Placental pericyte (primary cell): Measurements from ENCODE around the gene ENTPD8. TPM values are rescaled to one million over a fixed set of nuclear protein-coding genes. Genes with fewer than 3 reads are reported as not detected.

Experiments
- total RNA-seq: library from RNA; depleted of rRNA; stranded (reverse); fragments of >200 nt; gene quantifications from 2 replicates; pipeline ENCODE4 v1.2.3, GENCODE V29; 2012

The ENTPD8 gene, protein sequence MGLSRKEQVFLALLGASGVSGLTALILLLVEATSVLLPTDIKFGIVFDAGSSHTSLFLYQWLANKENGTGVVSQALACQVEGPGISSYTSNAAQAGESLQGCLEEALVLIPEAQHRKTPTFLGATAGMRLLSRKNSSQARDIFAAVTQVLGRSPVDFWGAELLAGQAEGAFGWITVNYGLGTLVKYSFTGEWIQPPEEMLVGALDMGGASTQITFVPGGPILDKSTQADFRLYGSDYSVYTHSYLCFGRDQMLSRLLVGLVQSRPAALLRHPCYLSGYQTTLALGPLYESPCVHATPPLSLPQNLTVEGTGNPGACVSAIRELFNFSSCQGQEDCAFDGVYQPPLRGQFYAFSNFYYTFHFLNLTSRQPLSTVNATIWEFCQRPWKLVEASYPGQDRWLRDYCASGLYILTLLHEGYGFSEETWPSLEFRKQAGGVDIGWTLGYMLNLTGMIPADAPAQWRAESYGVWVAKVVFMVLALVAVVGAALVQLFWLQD
- total RNA-seq, result not detected in 2 replicates

DNA sequence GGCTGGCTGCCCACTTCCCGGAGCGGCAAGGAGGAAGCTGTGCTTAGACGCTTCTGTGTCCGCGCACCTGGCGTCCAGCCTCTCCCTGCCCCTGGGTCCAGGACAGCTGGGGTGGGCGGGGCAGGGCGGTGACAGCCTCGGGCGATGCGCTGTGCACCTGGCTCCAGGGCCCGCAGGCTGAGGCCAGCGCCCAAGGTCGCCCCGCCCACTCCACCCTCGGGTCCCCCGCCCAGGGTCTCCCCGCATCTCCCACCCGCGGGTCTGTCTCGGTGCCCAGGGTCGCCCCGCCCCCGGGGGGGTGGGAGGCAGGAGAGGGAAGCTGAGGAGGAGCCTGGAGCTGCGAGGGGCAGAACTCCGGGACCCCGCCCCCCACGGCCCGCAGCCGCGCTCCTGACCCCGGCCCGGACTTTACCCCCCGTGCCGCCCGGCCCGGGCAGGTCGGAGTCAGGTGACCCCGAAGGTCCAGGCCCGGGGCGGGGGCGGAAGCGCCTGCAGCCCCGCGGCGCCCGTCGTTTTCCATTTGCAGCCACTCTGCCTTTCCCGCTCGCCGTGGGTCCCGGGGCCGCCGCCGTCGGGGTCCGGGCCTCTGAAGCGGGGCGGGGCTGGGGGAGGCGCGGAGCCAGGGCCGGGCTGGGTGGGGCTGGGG lies at the start of gene ENTPD8:
TSS of gene ENTPD8 (minus strand) at position 69 of the 646 bp plus-strand sequence. CDS start 3,072 bp downstream, outside the sequence.

DNA sequence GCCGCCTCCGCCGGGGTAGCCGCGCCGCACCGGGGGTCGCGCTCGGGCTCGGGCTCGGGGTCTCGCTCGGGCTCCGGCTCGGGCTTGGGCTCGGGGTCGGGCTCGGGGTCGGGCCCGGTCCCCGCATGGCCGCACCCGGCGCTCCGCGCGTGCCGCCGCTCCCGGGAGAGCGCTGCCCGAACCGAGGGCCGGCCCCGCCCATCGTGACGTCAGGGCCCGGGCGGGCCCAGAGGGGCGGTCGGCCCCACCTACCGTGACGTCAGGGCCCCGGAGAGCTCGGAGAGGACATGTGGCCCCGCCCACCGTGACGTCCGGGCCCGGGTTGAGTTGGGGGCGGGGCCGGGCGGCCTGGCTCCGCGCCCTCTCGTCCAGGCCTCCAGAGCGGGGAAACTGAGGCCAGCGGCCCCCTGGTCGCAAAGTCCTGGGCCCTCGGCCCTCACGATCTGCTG lies 18.0 kb upstream of the ENTPD8 start, which contains the start of gene NSMF:
TSS of gene NSMF (minus strand) at position 183 of the 449 bp plus-strand sequence. CDS start 232 bp downstream, outside the sequence.

DNA sequence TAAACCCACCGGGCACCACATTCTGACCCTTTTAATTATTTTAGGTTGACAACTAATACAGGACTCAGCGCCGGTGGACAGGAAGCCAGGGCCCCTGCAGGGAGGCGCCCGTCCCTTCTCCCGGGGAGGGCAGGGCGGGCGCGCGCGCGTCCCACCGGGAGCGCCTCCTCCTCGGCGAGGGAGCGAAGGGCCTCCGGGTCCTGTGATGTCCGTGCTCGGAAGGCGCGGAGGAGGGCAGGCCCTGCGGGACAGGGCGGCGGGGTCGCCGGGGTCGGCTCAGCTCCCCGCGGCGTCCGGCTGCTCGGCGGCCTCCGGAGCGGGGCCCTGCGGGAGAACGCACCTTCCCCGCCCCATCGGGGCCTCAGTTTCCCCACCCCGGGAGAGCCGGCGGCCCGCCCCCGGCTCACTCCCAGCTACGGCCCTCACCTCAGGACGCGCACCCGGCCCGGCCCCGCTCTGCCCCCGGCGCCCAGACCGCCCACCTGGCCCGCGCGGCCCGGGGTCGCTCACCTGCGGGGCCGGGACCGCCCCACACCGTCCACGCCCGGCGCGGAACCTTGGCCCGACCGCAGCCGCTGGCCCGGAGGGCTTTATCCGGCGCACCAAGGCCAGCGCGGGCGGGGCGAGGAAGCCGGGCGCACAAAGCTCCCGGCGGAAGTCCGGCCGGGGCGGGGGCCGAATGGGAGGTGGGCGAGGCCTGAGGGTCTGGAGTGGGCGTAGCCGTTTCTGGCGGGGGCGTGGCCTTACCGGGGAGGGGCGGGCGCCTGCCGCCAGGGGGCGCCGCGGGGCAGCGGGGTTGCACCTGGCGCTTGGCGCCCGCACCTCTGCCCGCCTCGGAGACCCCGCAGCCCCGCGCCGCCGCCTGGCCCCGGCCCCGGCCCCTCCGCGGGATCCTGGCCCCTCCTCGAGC lies 18.3 kb downstream of the ENTPD8 start, which contains the start of the genes EXD3 and NOXA1:
TSS of gene EXD3 (minus strand) at position 559 of the 910 bp plus-strand sequence. CDS start 27,805 bp downstream, outside the sequence.
TSS of gene NOXA1 (plus strand) at position 790 of the 910 bp plus-strand sequence. CDS start 137 bp downstream, outside the sequence.

Other genes with a start within 250 kb of the ENTPD8 start
- gene TPRN, start 240.6 kb downstream of the ENTPD8 start, total RNA-seq, result 9.9 and 14.9 TPM in 2 replicates
- gene TMEM203, start 235.7 kb downstream of the ENTPD8 start, total RNA-seq, result 28.9 and 41.4 TPM in 2 replicates
- gene NDOR1, start 235.7 kb downstream of the ENTPD8 start, total RNA-seq, result 10.1 and 15.3 TPM in 2 replicates
- 0.22 and 0.43 TPM in 2 replicates for gene RNF208, start 219.1 kb downstream of the ENTPD8 start, total RNA-seq
- 0.14 and 0.66 TPM in 2 replicates for gene CYSRT1, start 216.2 kb downstream of the ENTPD8 start, total RNA-seq
- not detected in 2 replicates for gene RNF224, start 213.9 kb downstream of the ENTPD8 start, total RNA-seq
- not detected in 2 replicates for gene SLC34A3, start 210.5 kb downstream of the ENTPD8 start, total RNA-seq
- 93.4 and 509 TPM in 2 replicates for gene TUBB4B, start 200.1 kb downstream of the ENTPD8 start, total RNA-seq
- not detected in 2 replicates for gene STPG3, start 190.1 kb downstream of the ENTPD8 start, total RNA-seq
- gene NELFB, start 186.0 kb downstream of the ENTPD8 start, total RNA-seq, result 44.2 and 74.0 TPM in 2 replicates
- gene TOR4A, start 163.6 kb downstream of the ENTPD8 start, total RNA-seq, result 48.1 and 108 TPM in 2 replicates
- 0.43 TPM in 1 of 2 replicates, not detected in the other for gene NRARP, start 139.1 kb downstream of the ENTPD8 start, total RNA-seq
- 5.4 and 8.3 TPM in 2 replicates for gene EXD3, start 18.2 kb downstream of the ENTPD8 start, total RNA-seq
- gene NOXA1, start 18.0 kb downstream of the ENTPD8 start, total RNA-seq, result 0.14 and 0.66 TPM in 2 replicates
- gene NSMF, start 18.0 kb upstream of the ENTPD8 start, total RNA-seq, result 27.1 and 38.3 TPM in 2 replicates
- gene PNPLA7, start 109.0 kb upstream of the ENTPD8 start, total RNA-seq, result 0.86 and 1.1 TPM in 2 replicates
- gene MRPL41, start 110.5 kb upstream of the ENTPD8 start, total RNA-seq, result 28.2 and 36.4 TPM in 2 replicates
- 26.7 and 29.5 TPM in 2 replicates for gene DPH7, start 137.6 kb upstream of the ENTPD8 start, total RNA-seq
- gene ZMYND19, start 149.2 kb upstream of the ENTPD8 start, total RNA-seq, result 15.5 and 30.6 TPM in 2 replicates
- gene ARRDC1, start 164.3 kb upstream of the ENTPD8 start, total RNA-seq, result 24.1 and 28.5 TPM in 2 replicates
- 42.2 and 66.9 TPM in 2 replicates for gene EHMT1, start 177.6 kb upstream of the ENTPD8 start, total RNA-seq